Fibroblast of pulmonary artery (primary cell): ENCODE measurements around the gene CT55.
"Not testable (repeated sequence)": the region's sequence is repeated elsewhere in the genome, so short reads cannot be mapped to it uniquely, and the experiment has no call there.

Experiments
- DNase-seq: peaks from one replicate; pipeline ENCODE4 v3.0.0-alpha.2; 2010; ENCODE audit warnings: low read depth
- H3K4me3 ChIP-seq: replicated peaks from 2 replicates; pipeline ENCODE4 v1.5.1; 2011; ENCODE audit warnings: low read depth, mild to moderate bottlenecking, control low read depth, low read length, moderate library complexity
- CTCF ChIP-seq: IDR thresholded peaks from 2 replicates; pipeline ENCODE4 v1.5.1; 2011; ENCODE audit warnings: mild to moderate bottlenecking, control low read depth, low read length, inconsistent platforms; ENCODE audit errors: missing control alignments

Gene CT55

GRCh38 chrX:135170877-135171519, at the start of gene CT55:
TSS of gene CT55 (minus strand) at chrX:135171398. CDS start at chrX:135171171, 227 bp downstream.
- no peak for DNase-seq
- H3K4me3 ChIP-seq: no peak within 1 kb of the TSS
- TF ChIP-seq CTCF: no peak

GRCh38 chrX:135213200-135213844, 42.1 kb upstream of the CT55 start:
- no peak for DNase-seq
- H3K4me3 ChIP-seq: no peak overlapping the region
- TF ChIP-seq CTCF: no peak

- peak; percentile 8 for DNase-seq
- TF ChIP-seq CTCF: peak; percentile 32
- not testable (repeated sequence) for H3K4me3 ChIP-seq
Observed at GRCh38 chrX:135206427-135206826, 35.2 kb upstream of the CT55 start.

DNA sequence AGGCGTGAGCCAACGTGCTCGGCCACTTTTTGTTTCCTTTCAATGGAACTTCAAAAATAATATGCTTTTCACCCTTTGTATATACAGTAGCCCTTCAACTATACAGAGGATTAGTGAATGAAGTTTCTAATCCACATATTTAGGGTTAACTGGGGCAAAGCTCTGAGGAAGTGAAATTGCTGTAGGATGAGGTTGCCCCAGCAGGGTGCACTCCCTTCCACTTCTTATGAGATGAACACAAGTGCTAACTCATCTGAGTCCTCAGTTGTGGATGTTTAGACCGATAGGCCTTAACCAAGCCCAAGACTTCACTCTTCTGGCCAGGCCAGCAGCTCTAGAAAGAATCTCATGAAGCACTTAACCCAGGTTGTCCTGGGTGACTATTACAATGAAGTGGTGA, 29.1 kb upstream of the CT55 start:
- no peak for DNase-seq

GRCh38 chrX:135194684-135195083, 23.5 kb upstream of the CT55 start:
- no peak for TF ChIP-seq CTCF
- no peak overlapping the region for H3K4me3 ChIP-seq

More for the DNA sequence above, 29.1 kb upstream of the CT55 start:
- no peak overlapping the region for H3K4me3 ChIP-seq
- TF ChIP-seq CTCF: no peak

GRCh38 chrX:135193740-135194139, 22.5 kb upstream of the CT55 start:
- H3K4me3 ChIP-seq: no peak overlapping the region
- no peak for DNase-seq
- no peak for TF ChIP-seq CTCF

More at GRCh38 chrX:135194684-135195083, 23.5 kb upstream of the CT55 start:
- no peak for DNase-seq
